GM19467 (cell line): ENCODE results near the gene OS9.

Experiments used
- ATAC-seq: cut with Tn5 transposase; IDR thresholded peaks from one replicate; pipeline ENCODE4 v1.9.1; 2021; ENCODE audit warnings: mild to moderate bottlenecking, moderate library complexity; ENCODE audit not compliant: unreplicated experiment

OS9 gene

DNA sequence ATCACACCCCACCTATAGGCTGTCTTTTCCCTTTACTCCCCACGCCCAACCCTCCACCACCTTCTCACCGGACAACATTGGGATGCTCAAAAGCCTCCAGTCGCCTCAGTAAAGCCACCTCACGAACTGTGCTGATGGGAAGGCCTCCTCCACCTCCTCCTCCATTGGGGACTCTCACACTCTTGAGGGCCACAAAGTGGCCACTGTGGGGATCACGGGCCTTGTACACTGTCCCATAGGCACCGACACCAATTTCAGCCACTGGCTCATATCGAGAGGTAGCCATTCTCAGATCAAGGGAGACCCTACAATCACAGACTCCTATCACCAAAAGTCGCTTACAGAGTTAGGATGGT is 57.5 kb downstream of the OS9 start:
- ATAC-seq = no peak

DNA sequence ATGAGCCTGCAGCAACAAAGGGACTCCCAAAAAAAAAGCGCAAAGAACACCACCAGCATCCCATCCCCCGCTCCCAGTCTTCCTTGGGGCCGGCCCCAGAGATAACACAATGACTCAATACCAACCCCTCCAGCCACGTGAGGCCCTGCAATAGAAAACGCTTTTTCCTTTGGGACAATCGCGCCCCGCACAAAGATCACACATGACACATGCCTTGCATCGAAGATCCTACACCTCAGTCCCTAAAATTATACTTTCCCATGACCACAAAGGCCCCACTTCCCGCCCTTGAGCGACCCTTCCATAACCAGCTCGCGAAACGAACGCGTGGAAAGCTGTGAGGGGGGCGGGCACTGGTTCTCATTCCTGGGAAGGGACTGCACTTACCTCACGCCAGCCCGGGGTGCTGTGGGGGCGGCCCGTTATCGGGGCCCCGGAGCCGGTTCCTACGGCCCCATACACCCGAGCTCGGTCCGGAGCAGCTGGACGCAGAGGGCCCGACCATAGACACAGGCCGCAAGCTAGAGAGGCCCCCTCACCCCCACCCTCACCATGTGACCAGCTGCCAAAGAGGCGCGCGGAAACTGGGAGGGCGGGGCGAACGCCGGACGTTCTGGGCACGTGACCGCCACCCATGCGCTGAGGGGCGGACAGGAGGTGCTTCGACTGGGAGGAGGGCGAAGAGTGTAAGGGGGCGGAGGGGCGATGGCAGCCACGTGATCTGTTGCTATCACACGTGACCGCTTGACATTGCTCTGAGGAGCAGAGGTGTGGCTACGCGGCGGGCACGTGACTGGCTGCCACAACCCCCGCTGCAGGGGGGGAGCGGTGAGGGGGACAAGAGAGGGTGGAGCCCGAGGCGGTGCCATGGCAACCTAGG is 58.1 kb downstream of the OS9 start, which contains the start of gene CDK4:
Gene CDK4 (minus strand): TSS at position 523 of the 880 bp plus-strand sequence. CDS start 593 bp downstream, outside the sequence.
- ATAC-seq = peak; percentile 70

- ATAC-seq = no peak
Observed at GRCh38 chr12:57752668-57753000, 58.7 kb downstream of the OS9 start.

GRCh38 chr12:57753756-57754337 is 59.9 kb downstream of the OS9 start:
- no peak for ATAC-seq

DNA sequence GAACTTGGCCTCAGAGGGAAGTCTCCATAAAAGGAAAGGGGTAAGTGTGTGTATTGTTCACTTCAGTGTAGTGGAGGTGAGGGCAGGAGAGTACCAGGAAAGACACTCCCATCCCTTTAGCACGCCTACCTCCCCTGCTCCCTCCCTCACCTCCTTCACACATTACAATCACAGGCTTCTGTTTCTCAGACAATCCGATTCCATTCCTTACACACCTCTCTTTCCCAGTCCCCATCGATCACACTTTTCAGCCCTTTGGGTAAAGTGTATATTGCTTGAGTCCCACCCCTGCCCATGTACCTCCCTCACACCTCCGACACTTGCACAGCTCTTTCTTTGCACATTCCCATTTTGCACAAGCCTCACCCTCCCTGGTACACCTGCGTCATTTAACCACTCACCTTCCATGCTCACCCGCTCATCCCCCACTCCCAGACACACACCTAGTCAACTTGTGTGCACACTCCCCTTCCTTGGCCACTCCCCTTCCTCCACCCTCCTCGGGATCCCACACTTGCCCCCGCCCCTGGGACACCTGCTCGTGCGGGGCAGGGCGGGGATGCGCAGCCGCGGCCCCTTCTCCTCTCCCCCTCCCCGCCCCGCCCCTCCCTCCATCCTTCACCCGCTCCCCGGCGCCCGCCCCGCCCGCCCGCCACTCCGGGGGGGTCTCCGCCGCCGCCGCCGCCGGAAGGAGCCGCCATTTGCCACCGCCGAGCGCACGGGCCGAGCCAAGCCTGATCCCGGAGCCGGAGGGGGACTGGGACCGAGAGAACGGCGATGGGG is 60.7 kb downstream of the OS9 start, which contains the start of gene MARCHF9:
Gene MARCHF9 (plus strand): TSS at position 693 of the 783 bp plus-strand sequence. CDS start 426 bp downstream, outside the sequence.
- ATAC-seq = peak; percentile 23

DNA sequence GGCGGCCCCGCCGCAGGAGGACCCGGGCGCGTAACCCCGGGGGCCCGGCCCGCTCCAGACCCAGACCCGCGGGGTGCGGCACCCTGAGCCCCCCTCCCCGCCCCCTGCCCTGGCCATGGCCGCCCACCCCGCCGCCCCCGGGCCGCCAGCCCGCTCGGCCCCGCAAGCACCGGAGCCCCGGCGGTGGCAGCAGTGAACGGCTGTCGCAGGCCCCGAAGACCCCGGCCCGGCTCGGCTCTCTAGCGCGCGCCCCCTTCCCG is 61.2 kb downstream of the OS9 start:
- no peak for ATAC-seq

DNA sequence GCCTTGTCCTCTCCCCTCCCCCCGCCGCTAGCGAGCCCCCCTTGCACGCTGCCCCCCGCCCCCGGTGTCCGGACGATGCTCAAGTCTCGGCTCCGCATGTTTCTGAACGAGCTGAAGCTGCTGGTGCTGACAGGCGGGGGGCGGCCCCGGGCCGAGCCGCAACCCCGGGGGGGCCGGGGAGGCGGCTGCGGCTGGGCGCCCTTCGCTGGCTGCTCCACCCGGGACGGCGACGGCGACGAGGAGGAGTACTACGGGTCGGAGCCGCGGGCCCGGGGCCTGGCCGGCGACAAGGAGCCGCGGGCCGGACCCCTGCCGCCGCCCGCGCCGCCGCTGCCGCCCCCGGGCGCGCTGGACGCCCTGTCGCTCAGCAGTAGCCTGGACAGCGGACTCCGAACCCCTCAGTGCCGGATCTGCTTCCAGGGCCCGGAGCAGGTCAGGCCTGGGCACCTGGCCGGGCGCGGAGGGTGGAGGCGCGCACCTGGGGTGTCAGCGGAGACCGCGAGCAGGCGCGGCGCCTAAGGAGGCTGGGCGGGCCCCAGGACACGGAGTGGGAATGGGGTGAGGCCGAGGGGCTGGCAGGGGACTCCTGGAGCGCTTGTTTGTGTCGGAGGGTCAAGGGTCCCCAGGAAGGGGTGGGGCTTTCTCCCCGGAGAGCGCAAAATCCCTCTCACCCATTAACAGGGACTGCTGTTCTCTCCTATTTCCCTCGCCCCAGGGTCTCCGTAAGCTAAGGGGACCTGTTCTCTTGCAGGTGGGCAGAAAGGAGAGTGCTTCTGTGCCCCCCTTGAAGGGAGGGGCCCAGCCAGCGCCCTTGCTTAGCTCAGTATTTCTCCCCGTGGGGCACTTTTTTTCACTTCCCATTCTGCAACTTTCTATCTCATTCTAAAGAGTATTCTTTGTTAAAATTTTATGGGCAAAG is 61.8 kb downstream of the OS9 start:
- no peak for ATAC-seq

DNA sequence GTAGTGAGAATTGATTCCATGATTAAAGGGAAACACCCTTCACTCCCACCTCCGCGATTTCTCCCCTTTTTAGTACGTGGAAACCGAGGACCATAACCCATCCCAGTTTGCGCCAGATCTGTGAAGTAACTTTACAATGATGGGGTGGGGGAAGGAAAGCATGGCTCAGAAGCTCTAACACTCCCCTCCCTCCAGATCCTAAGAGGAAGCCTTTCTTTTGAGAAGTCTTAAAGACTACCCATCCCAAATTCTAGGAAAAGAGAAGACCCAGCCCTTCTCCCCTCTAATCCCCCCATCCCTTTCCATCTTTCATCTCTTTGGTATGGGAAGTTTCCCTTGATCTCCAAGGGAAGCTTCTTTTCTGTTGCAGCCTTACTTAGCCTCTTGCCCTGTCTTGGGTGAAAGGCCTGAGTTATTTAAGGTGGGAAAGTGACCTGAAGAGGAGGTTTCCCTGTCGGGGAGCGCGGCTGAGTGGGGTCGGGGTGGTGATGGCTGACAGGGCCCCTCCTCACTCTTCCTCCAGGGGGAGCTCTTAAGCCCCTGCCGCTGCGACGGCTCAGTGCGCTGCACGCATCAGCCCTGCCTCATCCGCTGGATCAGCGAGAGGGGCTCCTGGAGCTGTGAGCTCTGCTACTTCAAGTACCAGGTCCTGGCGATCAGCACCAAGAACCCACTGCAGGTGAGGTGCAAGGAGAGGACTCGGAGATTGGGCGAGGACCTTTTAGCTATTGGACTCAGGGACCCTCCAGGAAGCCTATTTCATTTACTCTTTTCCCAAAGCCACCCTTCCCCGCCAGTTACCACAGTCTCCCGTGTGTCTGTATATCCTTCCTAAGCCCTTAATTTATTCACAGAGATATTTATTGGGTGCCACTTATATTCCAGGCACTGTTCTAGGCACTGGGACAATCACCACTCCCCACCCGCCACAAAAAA is 62.7 kb downstream of the OS9 start:
- ATAC-seq = no peak

DNA sequence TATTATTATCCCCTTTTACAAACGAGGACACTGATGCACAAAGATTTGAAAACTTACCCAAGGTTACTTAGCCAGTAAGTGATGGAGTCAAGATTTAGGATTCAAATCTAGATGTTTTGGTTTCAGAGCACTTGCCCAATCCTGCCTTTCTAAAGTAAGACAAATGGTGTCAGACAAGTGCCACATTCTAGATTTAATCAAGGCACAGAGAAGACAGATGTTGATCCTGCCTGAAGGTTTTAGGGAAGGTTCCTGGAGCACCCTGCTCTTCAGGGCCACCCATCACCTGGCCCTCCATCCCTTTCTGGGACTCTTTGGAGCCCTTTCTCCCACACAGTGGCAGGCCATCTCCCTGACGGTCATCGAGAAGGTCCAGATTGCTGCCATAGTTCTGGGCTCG is 63.8 kb downstream of the OS9 start:
- no peak for ATAC-seq

- ATAC-seq = no peak
Observed at GRCh38 chr12:57758552-57759359, 64.8 kb downstream of the OS9 start.

DNA sequence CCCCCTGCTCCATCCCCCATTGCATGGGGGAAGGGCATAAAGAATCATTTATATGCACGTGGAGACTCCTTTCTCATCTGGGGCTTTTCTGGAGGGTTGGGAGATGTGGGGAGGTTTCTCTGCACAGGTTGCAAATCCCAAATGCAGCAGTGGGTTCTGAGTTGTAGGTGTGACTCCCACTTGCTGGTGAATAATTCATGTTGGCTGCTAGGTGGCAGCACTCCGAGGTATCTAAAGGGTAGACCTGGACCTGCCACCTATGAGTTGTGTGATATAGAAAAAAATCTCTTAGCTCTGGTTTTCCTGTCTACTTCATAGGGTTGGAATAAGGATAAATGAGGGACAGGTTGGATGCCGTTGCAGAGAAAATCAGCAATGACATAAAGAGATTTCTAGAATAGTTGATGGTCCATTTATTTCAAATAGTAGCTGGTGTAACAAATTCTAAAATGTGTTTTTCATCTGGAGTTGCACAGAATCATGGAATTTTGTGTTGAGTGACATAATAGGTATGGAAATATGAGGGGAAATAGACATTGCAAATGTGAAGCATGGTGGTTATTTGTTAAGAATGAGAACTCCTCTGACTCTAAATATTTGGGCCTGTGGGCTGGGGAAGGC is 65.5 kb downstream of the OS9 start:
- ATAC-seq = no peak

DNA sequence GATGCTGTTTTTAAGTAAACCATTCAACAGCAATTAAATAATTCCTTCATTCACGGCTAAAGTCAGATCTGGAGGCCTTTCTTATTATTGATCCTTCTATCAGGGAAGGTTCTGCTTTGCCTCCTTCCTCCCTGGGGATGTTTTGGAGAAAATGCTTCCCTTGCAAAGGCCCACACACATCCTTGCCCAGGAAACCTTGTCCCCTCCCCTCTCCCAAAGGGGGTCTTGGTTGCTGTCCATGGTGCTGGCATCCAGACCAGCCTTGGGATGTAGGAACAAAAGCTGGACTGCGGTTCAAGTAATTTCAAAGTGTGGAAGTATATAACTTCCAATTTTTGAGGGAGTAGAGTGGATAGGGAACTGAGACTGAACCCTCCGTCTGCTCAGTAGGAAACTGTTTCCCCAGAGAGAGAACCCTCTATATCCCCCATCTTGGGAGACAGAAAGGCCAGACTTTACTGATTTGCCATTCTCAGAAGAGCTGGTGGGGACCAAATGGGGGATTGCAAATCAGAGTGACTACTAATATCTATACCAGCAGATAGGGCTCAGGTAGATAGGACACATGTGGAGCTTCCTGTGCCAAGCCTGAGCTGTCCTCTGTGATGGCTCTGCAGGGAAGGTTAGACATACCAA is 66.5 kb downstream of the OS9 start:
- ATAC-seq = no peak

- no peak for ATAC-seq
Observed at GRCh38 chr12:57761391-57761998, 67.6 kb downstream of the OS9 start.

GRCh38 chr12:57762463-57762862 is 68.5 kb downstream of the OS9 start:
- ATAC-seq = no peak

DNA sequence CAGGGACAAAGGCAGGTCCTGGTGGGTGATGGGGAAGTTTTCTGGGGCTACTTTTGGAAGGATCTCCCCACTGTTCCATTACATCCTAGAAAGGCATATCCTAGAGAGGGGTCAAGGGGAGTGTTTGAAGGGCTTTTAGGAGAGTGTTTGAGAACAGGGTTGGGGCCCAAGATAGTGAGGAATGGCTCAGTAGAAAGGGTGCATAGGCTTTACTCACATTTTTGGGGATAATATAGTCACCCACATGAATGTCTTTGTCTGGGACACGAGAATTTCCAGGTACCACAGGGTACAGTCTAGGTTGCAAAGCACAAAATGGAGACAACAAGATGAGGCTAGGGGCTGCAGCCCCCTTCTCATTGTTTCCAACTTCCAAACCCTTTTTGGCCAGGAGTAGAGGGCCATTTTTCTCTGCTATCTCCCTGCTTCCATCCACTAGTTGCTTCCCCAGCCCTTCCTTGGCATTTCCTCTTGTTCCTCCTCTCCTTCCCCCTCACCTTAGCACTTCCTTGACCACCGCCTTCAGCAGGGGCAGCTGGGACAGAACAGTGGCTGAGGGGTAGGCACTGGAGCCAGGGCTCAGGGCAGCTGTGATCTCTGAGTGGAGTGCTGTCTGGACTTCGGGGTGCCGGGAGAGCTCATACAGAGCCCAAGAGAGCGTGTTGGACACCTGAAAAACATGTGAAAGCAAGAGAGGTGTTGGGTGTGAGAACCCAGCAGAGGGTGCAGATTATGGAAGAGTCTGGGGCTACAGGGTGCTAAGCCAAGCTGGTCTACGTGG is 70.1 kb downstream of the OS9 start:
- ATAC-seq = no peak

GRCh38 chr12:57764662-57765002 is 70.7 kb downstream of the OS9 start:
- no peak for ATAC-seq
